HepG2 (cell line): Measurements from ENCODE around the gene KIF2C. TPM values are rescaled to one million over a fixed set of nuclear protein-coding genes. Genes with fewer than 3 reads are reported as not detected.

Experiments used
- BRD4 ChIP-seq: sonication (generic); formaldehyde crosslinking; IDR thresholded peaks from 2 replicates; pipeline ENCODE4 v1.4.0; 2020; ENCODE audit warnings: missing genetic modification reagents
- GZF1 ChIP-seq: sonication (generic); formaldehyde crosslinking; IDR thresholded peaks from 2 replicates; pipeline ENCODE4 v1.5.1; 2020; ENCODE audit warnings: mild to moderate bottlenecking, missing genetic modification reagents
- HMG20B ChIP-seq: conservative IDR thresholded peaks from 2 replicates; pipeline ENCODE4 v1.6.1; 2016; ENCODE audit warnings: missing genetic modification reagents, missing compliant biosample characterization
- HNRNPLL ChIP-seq: fragments of 200-400 bp; formaldehyde crosslinking; IDR thresholded peaks from 2 replicates; pipeline ENCODE4 v1.6.1; 2017; ENCODE audit warnings: mild to moderate bottlenecking, low read depth, low read length; ENCODE audit not compliant: poor library complexity, severe bottlenecking
- IKZF4 ChIP-seq: sonication (generic); formaldehyde crosslinking; IDR thresholded peaks from 2 replicates; pipeline ENCODE4 v1.5.1; 2020; ENCODE audit warnings: borderline replicate concordance, mild to moderate bottlenecking, low read depth, missing genetic modification reagents; ENCODE audit errors: not compliant biosample characterization
- KDM4B ChIP-seq: sonication (generic); formaldehyde crosslinking; IDR thresholded peaks from 2 replicates; pipeline ENCODE4 v1.4.0; 2020; ENCODE audit warnings: missing genetic modification reagents
- NFIC ChIP-seq: IDR thresholded peaks from 2 replicates; pipeline ENCODE4 v1.6.1; 2012; ENCODE audit warnings: mild to moderate bottlenecking, low read length, inconsistent platforms
- NFKB2 ChIP-seq: sonication (generic); formaldehyde crosslinking; IDR thresholded peaks from 2 replicates; pipeline ENCODE4 v1.4.0; 2020; ENCODE audit warnings: missing genetic modification reagents, borderline replicate concordance
- NPAS2 ChIP-seq: sonication (generic); formaldehyde crosslinking; IDR thresholded peaks from 2 replicates; pipeline ENCODE4 v1.8.0; 2022; ENCODE audit warnings: mild to moderate bottlenecking, missing genetic modification reagents, borderline replicate concordance
- SAP130 ChIP-seq: IDR thresholded peaks from 2 replicates; pipeline ENCODE4 v1.6.1; 2016; ENCODE audit warnings: low read depth
- SETDB1 ChIP-seq: sonication (generic); formaldehyde crosslinking; IDR thresholded peaks from 2 replicates; pipeline ENCODE4 v1.5.1; 2020; ENCODE audit warnings: missing genetic modification reagents, mild to moderate bottlenecking, borderline replicate concordance
- YY1 ChIP-seq: IDR thresholded peaks from 2 replicates; pipeline ENCODE4 v1.6.1; 2011; ENCODE audit warnings: low read length, low read depth, moderate library complexity, mild to moderate bottlenecking; ENCODE audit not compliant: insufficient read depth, insufficient replicate concordance
- ZMAT3 ChIP-seq: sonication (generic); formaldehyde crosslinking; conservative IDR thresholded peaks from 2 replicates; pipeline ENCODE4 v1.7.0; 2021; ENCODE audit warnings: missing genetic modification reagents
- ZNF292 ChIP-seq: sonication (generic); formaldehyde crosslinking; IDR thresholded peaks from 2 replicates; pipeline ENCODE4 v1.8.1; 2022; ENCODE audit warnings: mild to moderate bottlenecking, low read depth, missing genetic modification reagents, borderline replicate concordance
- ZNF3 ChIP-seq: IDR thresholded peaks from 2 replicates; pipeline ENCODE4 v1.7.0; 2017; ENCODE audit warnings: inconsistent platforms
- ZNF530 ChIP-seq: sonication (generic); formaldehyde crosslinking; IDR thresholded peaks from 2 replicates; pipeline ENCODE4 v1.5.0; 2020; ENCODE audit warnings: low read depth, mild to moderate bottlenecking, missing genetic modification reagents
- polyA plus RNA-seq, 8 experiments: library from polyadenylated mRNA; depleted of rRNA in 3 of 8; stranded (reverse) in 7 of 8; unstranded in 1 of 8; fragments of >200 nt; fragmentation: Illumina TruSeq in 4 of 8; extraction: Trizol in 4 of 8; gene quantifications; 2 replicates each; pipeline versions ENCODE4 v1.2.1 to v1.2.3, GENCODE V29; 2011 to 2016; ENCODE audit warnings: low read depth in 4 of 8, missing spikeins in 1 of 8, mixed read lengths in 1 of 8; ENCODE audit not compliant: insufficient read depth in 1 of 8
- total RNA-seq, 5 experiments: library from RNA; depleted of rRNA; stranded (reverse); fragments of >200 nt; fragmentation: Illumina TruSeq; extraction: Trizol; gene quantifications; 2 replicates each; pipeline ENCODE4 v1.2.3, GENCODE V29; 2016; ENCODE audit warnings: low read depth in 1 of 5
- TF ChIP-seq, protein P1 (sequence below): sonication (generic); formaldehyde crosslinking; IDR thresholded peaks from 2 replicates; pipeline ENCODE4 v1.4.0; 2020; ENCODE audit warnings: mild to moderate bottlenecking, missing genetic modification reagents
- TF ChIP-seq, protein P2 (sequence below), 2 experiments: IDR thresholded peaks; 2 replicates each; pipeline ENCODE4 v1.6.1; 2011 to 2012; ENCODE audit warnings: low read length in 2 of 2, borderline replicate concordance in 1 of 2, low read depth in 1 of 2, mild to moderate bottlenecking in 1 of 2, moderate library complexity in 1 of 2
- TF ChIP-seq, protein P3 (sequence below): sonication (generic); formaldehyde crosslinking; IDR thresholded peaks from 2 replicates; pipeline ENCODE4 v1.5.0; 2020; ENCODE audit warnings: mild to moderate bottlenecking, low read depth, missing genetic modification reagents, borderline replicate concordance
- TF ChIP-seq, protein P4 (sequence below): sonication (generic); formaldehyde crosslinking; IDR thresholded peaks from 2 replicates; pipeline ENCODE4 v1.8.1; 2023; ENCODE audit warnings: mild to moderate bottlenecking, missing genetic modification reagents
- TF ChIP-seq, protein P5 (sequence below): sonication (generic); formaldehyde crosslinking; IDR thresholded peaks from 2 replicates; pipeline ENCODE4; 2020; ENCODE audit warnings: missing genetic modification reagents, mild to moderate bottlenecking, borderline replicate concordance

The KIF2C gene
- total and polyA plus RNA-seq, 2 of the 13 experiments (the other 11 are each of a cell fraction or from before 2014, with no cell fraction given) = 29.7 to 53.7 TPM

DNA sequence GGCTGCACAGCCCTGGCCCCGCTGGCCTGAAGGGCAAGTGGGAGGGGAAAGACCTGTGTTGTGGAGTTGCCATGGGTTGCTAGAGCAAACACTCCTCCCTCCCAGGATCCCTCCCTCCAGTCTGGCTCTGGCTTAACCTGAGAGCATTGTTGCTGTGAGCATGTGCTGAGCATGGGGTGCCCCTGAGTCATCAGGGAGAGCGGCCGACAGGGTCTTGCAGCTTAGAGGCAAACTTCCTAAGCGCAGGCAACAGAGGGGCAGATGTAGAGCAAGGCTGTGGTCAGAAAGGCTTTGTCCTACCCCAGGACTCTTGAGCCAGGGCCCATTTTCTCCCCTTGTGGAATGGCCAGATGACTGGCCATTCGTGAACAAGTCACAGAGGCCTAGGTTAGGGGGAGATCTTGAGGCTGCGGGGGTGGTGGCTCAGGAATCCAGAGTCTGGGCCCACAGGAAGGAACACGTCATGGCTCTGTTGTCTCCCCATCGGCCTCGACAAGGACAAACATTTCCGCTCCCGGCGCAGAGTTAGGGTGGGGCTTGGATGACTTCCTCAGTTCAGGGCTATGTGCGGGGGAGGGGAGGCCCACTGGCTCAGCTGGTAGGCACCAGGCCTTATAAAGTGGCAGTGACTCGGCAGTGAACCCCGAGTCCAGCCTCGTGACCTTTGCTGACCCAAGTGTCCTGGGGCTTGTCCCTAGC, 67.9 kb downstream of the KIF2C start (continued):
- TF ChIP-seq ZNF292 (CRISPR knock-in tag) = peak; percentile 57
- TF ChIP-seq, protein P1, sequence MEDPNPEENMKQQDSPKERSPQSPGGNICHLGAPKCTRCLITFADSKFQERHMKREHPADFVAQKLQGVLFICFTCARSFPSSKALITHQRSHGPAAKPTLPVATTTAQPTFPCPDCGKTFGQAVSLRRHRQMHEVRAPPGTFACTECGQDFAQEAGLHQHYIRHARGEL (CRISPR knock-in tag) = no peak
- TF ChIP-seq NFKB2 (CRISPR knock-in tag) = peak; percentile 86
- TF ChIP-seq, protein P2, sequence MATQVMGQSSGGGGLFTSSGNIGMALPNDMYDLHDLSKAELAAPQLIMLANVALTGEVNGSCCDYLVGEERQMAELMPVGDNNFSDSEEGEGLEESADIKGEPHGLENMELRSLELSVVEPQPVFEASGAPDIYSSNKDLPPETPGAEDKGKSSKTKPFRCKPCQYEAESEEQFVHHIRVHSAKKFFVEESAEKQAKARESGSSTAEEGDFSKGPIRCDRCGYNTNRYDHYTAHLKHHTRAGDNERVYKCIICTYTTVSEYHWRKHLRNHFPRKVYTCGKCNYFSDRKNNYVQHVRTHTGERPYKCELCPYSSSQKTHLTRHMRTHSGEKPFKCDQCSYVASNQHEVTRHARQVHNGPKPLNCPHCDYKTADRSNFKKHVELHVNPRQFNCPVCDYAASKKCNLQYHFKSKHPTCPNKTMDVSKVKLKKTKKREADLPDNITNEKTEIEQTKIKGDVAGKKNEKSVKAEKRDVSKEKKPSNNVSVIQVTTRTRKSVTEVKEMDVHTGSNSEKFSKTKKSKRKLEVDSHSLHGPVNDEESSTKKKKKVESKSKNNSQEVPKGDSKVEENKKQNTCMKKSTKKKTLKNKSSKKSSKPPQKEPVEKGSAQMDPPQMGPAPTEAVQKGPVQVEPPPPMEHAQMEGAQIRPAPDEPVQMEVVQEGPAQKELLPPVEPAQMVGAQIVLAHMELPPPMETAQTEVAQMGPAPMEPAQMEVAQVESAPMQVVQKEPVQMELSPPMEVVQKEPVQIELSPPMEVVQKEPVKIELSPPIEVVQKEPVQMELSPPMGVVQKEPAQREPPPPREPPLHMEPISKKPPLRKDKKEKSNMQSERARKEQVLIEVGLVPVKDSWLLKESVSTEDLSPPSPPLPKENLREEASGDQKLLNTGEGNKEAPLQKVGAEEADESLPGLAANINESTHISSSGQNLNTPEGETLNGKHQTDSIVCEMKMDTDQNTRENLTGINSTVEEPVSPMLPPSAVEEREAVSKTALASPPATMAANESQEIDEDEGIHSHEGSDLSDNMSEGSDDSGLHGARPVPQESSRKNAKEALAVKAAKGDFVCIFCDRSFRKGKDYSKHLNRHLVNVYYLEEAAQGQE (IDR thresholded peaks at IDR 0.05; ENCODE audit: borderline replicate concordance in 1 of 2, low read depth in 1 of 2, low read length in 2 of 2) = no peak
- peak; percentile 84 for TF ChIP-seq ZMAT3 (CRISPR knock-in tag)
- no peak for TF ChIP-seq BRD4 (CRISPR knock-in tag)
- peak; percentile 90 for TF ChIP-seq SAP130 (CRISPR knock-in tag)
- TF ChIP-seq HMG20B (CRISPR knock-in tag) = peak; percentile 35; the same call in 1 of the 2 replicates
- TF ChIP-seq NFIC = peak; percentile 33; the same call in 1 of the 2 replicates
- TF ChIP-seq IKZF4 (CRISPR knock-in tag) = no peak
- TF ChIP-seq HNRNPLL = peak; percentile 94
- no peak for TF ChIP-seq YY1
- TF ChIP-seq SETDB1 (CRISPR knock-in tag) = no peak
- TF ChIP-seq, protein P3, sequence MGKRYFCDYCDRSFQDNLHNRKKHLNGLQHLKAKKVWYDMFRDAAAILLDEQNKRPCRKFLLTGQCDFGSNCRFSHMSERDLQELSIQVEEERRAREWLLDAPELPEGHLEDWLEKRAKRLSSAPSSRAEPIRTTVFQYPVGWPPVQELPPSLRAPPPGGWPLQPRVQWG (CRISPR knock-in tag) = no peak
- TF ChIP-seq GZF1 (CRISPR knock-in tag) = no peak; the same call in 1 of the 2 replicates
- TF ChIP-seq, protein P4, sequence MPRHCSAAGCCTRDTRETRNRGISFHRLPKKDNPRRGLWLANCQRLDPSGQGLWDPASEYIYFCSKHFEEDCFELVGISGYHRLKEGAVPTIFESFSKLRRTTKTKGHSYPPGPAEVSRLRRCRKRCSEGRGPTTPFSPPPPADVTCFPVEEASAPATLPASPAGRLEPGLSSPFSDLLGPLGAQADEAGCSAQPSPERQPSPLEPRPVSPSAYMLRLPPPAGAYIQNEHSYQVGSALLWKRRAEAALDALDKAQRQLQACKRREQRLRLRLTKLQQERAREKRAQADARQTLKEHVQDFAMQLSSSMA (CRISPR knock-in tag) = peak; percentile 15; the same call in 1 of the 2 replicates
- TF ChIP-seq, protein P5, sequence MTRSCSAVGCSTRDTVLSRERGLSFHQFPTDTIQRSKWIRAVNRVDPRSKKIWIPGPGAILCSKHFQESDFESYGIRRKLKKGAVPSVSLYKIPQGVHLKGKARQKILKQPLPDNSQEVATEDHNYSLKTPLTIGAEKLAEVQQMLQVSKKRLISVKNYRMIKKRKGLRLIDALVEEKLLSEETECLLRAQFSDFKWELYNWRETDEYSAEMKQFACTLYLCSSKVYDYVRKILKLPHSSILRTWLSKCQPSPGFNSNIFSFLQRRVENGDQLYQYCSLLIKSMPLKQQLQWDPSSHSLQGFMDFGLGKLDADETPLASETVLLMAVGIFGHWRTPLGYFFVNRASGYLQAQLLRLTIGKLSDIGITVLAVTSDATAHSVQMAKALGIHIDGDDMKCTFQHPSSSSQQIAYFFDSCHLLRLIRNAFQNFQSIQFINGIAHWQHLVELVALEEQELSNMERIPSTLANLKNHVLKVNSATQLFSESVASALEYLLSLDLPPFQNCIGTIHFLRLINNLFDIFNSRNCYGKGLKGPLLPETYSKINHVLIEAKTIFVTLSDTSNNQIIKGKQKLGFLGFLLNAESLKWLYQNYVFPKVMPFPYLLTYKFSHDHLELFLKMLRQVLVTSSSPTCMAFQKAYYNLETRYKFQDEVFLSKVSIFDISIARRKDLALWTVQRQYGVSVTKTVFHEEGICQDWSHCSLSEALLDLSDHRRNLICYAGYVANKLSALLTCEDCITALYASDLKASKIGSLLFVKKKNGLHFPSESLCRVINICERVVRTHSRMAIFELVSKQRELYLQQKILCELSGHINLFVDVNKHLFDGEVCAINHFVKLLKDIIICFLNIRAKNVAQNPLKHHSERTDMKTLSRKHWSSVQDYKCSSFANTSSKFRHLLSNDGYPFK (CRISPR knock-in tag) = no peak; the same call in 1 of the 2 replicates
- no peak for TF ChIP-seq NPAS2 (CRISPR knock-in tag)
- TF ChIP-seq KDM4B (CRISPR knock-in tag) = no peak; the same call in 1 of the 2 replicates
- TF ChIP-seq ZNF3 (CRISPR knock-in tag) = no peak
- no peak for TF ChIP-seq ZNF530
